Testis (tissue), 5 donors: ENCODE data around the gene OR2C3. TPM values are rescaled to one million over a fixed set of nuclear protein-coding genes. Genes with fewer than 3 reads are reported as not detected.
A peak's percentile ranks its signal among the peaks of the same experiment; 100 is the strongest.

Source experiments
- DNase-seq: peaks from one replicate; pipeline ENCODE4 v3.0.0-alpha.2; 2019
- H3K27ac ChIP-seq, 2 donors: fragments of 200-600 bp; sonication (generic); one replicate each; pipeline ENCODE4 v1.5.1; 2019
- H3K27me3 ChIP-seq: fragments of 200-600 bp; sonication (generic); one replicate; pipeline ENCODE4 v1.5.1; 2019
- H3K36me3 ChIP-seq: fragments of 200-600 bp; sonication (generic); one replicate; pipeline ENCODE4 v1.5.1; 2017; ENCODE audit warnings: low read depth; ENCODE audit errors: missing control alignments
- H3K4me1 ChIP-seq: fragments of 200-600 bp; sonication (generic); one replicate; pipeline ENCODE4 v1.5.1; 2019
- H3K4me3 ChIP-seq, 2 donors: fragments of 200-600 bp; sonication (generic); one replicate each; pipeline ENCODE4 v1.5.1; 2017 to 2019
- H3K9me3 ChIP-seq: fragments of 200-600 bp; sonication (generic); one replicate; pipeline ENCODE4 v1.5.1; 2017
- POLR2A ChIP-seq: fragments of 450-650 bp; IDR thresholded peaks from one replicate; pipeline ENCODE4 v1.6.1; 2017; ENCODE audit warnings: antibody characterized with exemption, mild to moderate bottlenecking, moderate library complexity
- WGBS, 2 donors: methylation state at CpG; one replicate each; pipeline ENCODE4 v1.1.5; 2018; 5-methylcytosine and 5-hydroxymethylcytosine counted together
- intact Hi-C: fragments of 100-400 bp; cut with DNase I; formaldehyde crosslinking; loops from one replicate; pipeline ENCODE4 v1.15.1; 2023; ENCODE audit warnings: low total_unique reads
- long read RNA-seq, 2 donors: transcript quantifications; one replicate each; lab custom pipeline, GENCODE V29; 2026
- polyA plus RNA-seq: library from polyadenylated mRNA; stranded (reverse); fragments of 350-450 nt; fragmentation: Illumina TruSeq; extraction: RNeasy Lipid Tissue Mini Kit (QIAGEN cat#74804); gene quantifications from one replicate; pipeline ENCODE4 v1.2.3, GENCODE V29; 2014; ENCODE audit warnings: low read depth, low replicate concordance; ENCODE audit not compliant: insufficient read depth
- total RNA-seq, 2 donors: library from RNA; depleted of rRNA; stranded (reverse); fragments of >200 nt; gene quantifications; one replicate each; pipeline ENCODE4 v1.2.3, GENCODE V29; 2016
- TF ChIP-seq, protein P1 (sequence below), 3 experiments: fragments of 450-650 bp in 2 of 3; fragments of 200-600 bp in 1 of 3; sonication (generic) in 1 of 3; IDR thresholded peaks; one replicate each; pipeline ENCODE4 v1.5.1; 2016 to 2019; ENCODE audit warnings: antibody characterized with exemption in 3 of 3, mild to moderate bottlenecking in 2 of 3, moderate library complexity in 1 of 3

Gene OR2C3
- total RNA-seq (under 1 TPM; 0.87 TPM), polyA plus RNA-seq (0.55 TPM)
- long read RNA-seq, donor 1, result 0 reads
- long read RNA-seq, donor 2, result 0 reads

DNA sequence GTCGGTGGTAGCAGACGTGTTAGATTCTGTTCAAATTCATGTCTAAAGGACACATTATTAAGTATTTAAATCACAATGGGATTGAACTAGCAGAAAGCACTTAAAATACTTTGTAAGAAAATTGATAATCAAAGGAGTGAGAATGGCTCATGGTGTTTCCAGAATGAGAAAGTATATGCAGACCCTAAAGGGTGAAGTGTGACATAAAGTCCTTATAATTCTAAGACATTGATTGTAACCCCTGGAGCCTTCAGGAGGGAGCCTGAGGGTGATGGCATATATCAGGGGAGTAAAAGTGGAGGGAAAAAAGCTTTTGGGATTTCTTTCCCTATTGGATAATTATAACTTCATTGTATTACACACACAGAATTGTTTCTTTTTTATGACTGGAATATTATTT is at the start of gene OR2C3:
Gene OR2C3, minus strand, starts transcription at position 101 of the 400 bp plus-strand sequence. CDS start 3,929 bp downstream, outside the sequence.
- TF ChIP-seq, protein P1, sequence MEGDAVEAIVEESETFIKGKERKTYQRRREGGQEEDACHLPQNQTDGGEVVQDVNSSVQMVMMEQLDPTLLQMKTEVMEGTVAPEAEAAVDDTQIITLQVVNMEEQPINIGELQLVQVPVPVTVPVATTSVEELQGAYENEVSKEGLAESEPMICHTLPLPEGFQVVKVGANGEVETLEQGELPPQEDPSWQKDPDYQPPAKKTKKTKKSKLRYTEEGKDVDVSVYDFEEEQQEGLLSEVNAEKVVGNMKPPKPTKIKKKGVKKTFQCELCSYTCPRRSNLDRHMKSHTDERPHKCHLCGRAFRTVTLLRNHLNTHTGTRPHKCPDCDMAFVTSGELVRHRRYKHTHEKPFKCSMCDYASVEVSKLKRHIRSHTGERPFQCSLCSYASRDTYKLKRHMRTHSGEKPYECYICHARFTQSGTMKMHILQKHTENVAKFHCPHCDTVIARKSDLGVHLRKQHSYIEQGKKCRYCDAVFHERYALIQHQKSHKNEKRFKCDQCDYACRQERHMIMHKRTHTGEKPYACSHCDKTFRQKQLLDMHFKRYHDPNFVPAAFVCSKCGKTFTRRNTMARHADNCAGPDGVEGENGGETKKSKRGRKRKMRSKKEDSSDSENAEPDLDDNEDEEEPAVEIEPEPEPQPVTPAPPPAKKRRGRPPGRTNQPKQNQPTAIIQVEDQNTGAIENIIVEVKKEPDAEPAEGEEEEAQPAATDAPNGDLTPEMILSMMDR (IDR thresholded peaks at IDR 0.05), result no peak
- TF ChIP-seq POLR2A, result no peak
- H3K27ac ChIP-seq, result no peak within 1 kb of the TSS
- H3K9me3 ChIP-seq, result no peaks in the 10 kb centered on the region
- no peak within 1 kb of the TSS for H3K4me3 ChIP-seq
- no peaks in the 10 kb centered on the region for H3K36me3 ChIP-seq
- H3K4me1 ChIP-seq, result no peaks in the 10 kb centered on the region
- no peaks in the 10 kb centered on the region for H3K27me3 ChIP-seq
- intact Hi-C loops, result no loop called here
- 90 to 92% methylated on average over 2 of the region's 2 CpGs for WGBS, 2 donors
- no peak for DNase-seq

DNA sequence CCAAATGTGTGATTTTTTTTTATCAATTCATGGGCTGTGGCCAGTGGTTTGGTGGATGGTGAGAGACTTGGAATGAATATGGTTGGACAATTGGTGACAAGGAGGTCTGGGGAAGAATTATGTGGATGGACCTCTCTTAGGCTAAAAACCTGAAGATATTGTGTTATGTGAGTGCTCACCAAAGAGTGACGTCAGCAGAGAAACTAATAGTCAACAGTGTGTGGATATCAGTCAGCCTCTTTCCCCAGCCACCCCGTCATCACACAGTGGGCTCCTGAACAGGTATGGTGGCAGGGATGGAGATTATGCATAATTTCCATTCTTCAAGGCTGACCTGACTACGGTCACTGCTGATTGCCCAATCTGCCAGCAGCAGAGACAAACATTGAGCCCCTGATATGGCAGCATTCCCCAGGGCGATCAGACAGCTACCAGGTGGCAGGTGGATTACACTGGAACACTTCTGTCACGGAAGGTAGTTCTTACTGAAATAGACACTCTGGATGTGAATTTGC is 42.8 kb upstream of the OR2C3 start:
- no peak overlapping the region for H3K27ac ChIP-seq
- no peak for DNase-seq

DNA sequence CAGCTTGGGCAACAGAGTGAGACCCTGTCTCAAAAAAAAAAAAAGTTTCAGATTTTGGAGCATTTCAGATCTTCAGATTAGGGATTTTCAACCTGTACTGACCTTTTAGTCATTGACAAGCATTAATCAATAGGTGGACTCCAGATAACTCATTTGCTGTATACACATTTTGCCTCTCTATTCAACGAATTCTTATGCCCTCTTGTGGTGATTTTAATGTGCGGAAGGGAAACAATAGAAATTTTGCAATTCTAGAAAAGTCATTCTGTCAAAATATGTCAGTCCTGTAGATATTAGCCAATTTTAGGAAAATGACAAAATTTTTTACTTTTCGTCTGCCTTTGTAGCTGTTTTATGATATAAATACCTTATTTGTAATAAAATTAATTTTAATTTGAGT is 40.3 kb upstream of the OR2C3 start:
- no peaks in the 10 kb centered on the region for H3K36me3 ChIP-seq
- H3K9me3 ChIP-seq, result no peaks in the 10 kb centered on the region
- WGBS, 2 donors, result 66 to 68% methylated on average over 3 of the region's 3 CpGs
- H3K4me3 ChIP-seq, result no peak overlapping the region
- H3K4me1 ChIP-seq, result no peaks in the 10 kb centered on the region
- intact Hi-C loops, result no loop called here
- H3K27me3 ChIP-seq, result no peaks in the 10 kb centered on the region
- TF ChIP-seq, protein P1 (IDR thresholded peaks at IDR 0.05), result peak in 2 of 3 experiments; percentile 12 to 29
- TF ChIP-seq POLR2A, result no peak
- no peak for DNase-seq
- no peak overlapping the region for H3K27ac ChIP-seq

More for the DNA sequence above, 42.8 kb upstream of the OR2C3 start:
- Histone ChIP-seq H3K9me3 (no peaks in the 10 kb centered on the region), H3K4me1 (no peaks in the 10 kb centered on the region), H3K27me3 (no peaks in the 10 kb centered on the region), H3K36me3 (no peaks in the 10 kb centered on the region), H3K4me3 (no peak overlapping the region)
- intact Hi-C loops, result no loop called here
- 89 to 91% methylated on average over 5 of the region's 5 CpGs for WGBS, 2 donors
- TF ChIP-seq, protein P1 (IDR thresholded peaks at IDR 0.05), result no peak
- no peak for TF ChIP-seq POLR2A

DNA sequence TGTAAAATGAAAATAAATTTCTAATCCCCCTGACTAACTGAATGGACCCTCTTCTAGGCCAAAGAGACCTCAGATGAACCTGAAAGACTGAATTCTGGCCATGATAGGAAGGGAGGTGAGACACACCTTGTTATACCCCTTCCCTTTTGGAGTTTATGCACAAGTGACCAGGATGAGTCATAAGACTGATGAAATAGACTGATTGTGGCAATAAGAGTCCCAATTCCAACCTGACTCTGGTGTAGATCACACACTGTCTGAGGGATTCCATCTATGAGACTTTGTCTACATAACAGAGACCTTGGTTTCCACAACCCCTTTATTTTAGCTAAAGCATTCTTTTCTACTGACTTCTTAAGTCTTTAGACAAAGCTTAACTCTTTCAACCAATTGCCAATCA is 38.4 kb upstream of the OR2C3 start:
- Histone ChIP-seq H3K9me3 (no peaks in the 10 kb centered on the region), H3K4me3 (no peak overlapping the region), H3K4me1 (no peaks in the 10 kb centered on the region), H3K36me3 (no peaks in the 10 kb centered on the region), H3K27me3 (no peaks in the 10 kb centered on the region), H3K27ac (no peak overlapping the region)
- intact Hi-C loops, result no loop called here
- no peak for DNase-seq
- TF ChIP-seq, protein P1 (IDR thresholded peaks at IDR 0.05), result no peak
- no peak for TF ChIP-seq POLR2A

DNA sequence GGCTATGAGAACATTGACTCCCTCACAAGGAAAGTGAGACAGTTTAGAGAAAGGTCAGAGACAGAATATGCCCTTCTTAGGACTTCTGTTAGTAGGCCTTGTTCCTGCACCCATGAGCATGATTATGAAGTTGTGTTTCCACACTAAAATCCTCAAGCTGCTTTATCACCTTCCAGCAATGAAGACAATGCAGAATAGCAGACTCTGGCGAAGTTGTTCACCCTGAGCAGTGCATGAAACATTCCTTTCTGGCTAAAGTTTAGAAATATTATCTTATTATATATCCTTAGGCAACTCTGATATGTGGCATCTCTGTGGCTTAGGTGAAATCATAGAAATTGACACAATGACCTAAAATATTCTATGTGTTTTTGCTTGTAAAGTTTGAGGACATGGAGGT is 38.0 kb upstream of the OR2C3 start:
- Histone ChIP-seq H3K36me3 (no peaks in the 10 kb centered on the region), H3K9me3 (no peaks in the 10 kb centered on the region), H3K27ac (no peak overlapping the region), H3K4me1 (no peaks in the 10 kb centered on the region), H3K4me3 (no peak overlapping the region), H3K27me3 (no peaks in the 10 kb centered on the region)
- DNase-seq, result no peak
- intact Hi-C loops, result no loop called here
- WGBS, 2 donors, result 62 to 74% methylated on average over 1 of the region's 1 CpG
- TF ChIP-seq, protein P1 (IDR thresholded peaks at IDR 0.05), result no peak
- no peak for TF ChIP-seq POLR2A
